ENCODE data around the gene RIPPLY3. TPM values are rescaled to one million over a fixed set of nuclear protein-coding genes. Genes with fewer than 3 reads are reported as not detected.

RIPPLY3 gene
- total RNA-seq, 2 donors from 2014 or later: not detected

DNA sequence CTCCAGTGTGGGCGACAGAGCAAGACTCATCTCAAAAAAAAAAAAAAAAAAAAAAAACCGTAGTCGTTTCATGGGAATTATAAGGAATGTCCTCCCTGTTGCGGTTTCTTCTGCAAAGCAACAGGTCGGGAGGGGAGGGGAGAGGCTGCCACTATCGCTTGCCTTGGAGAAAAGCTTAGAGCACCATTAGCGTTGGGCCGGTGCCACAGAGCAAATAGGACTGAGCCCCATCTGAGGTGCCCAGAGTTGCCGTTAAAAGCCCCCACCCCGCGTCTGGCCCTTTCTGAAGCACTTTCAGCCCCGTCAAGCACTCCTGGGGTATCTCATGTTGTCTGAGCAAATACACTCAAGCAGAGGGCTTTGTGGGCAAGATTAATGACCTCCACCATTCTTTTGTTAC is 2.2 kb downstream of the RIPPLY3 start:
- Histone ChIP-seq H3K27me3 (replicated peaks; ENCODE audit: insufficient read depth) (peaks cover 8% of the 10 kb centered on the region), H3K9me3 (no peaks in the 10 kb centered on the region), H3K27ac (no peak overlapping the region), H3K4me3 (no peak overlapping the region), H3K4me1 (ENCODE audit: control insufficient read depth in 1 of 2, low read depth in 2 of 2) (peaks cover 13 to 15% of the 10 kb centered on the region in 2 donors), H3K36me3 (no peaks in the 10 kb centered on the region)
- ATAC-seq (ENCODE audit: insufficient number of reproducible peaks, low FRiP score, low read depth) (no peak), DNase-seq (ENCODE audit: low spot score) (no peak)
- TF ChIP-seq, protein P1, sequence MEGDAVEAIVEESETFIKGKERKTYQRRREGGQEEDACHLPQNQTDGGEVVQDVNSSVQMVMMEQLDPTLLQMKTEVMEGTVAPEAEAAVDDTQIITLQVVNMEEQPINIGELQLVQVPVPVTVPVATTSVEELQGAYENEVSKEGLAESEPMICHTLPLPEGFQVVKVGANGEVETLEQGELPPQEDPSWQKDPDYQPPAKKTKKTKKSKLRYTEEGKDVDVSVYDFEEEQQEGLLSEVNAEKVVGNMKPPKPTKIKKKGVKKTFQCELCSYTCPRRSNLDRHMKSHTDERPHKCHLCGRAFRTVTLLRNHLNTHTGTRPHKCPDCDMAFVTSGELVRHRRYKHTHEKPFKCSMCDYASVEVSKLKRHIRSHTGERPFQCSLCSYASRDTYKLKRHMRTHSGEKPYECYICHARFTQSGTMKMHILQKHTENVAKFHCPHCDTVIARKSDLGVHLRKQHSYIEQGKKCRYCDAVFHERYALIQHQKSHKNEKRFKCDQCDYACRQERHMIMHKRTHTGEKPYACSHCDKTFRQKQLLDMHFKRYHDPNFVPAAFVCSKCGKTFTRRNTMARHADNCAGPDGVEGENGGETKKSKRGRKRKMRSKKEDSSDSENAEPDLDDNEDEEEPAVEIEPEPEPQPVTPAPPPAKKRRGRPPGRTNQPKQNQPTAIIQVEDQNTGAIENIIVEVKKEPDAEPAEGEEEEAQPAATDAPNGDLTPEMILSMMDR (IDR thresholded peaks at IDR 0.05): no peak

DNA sequence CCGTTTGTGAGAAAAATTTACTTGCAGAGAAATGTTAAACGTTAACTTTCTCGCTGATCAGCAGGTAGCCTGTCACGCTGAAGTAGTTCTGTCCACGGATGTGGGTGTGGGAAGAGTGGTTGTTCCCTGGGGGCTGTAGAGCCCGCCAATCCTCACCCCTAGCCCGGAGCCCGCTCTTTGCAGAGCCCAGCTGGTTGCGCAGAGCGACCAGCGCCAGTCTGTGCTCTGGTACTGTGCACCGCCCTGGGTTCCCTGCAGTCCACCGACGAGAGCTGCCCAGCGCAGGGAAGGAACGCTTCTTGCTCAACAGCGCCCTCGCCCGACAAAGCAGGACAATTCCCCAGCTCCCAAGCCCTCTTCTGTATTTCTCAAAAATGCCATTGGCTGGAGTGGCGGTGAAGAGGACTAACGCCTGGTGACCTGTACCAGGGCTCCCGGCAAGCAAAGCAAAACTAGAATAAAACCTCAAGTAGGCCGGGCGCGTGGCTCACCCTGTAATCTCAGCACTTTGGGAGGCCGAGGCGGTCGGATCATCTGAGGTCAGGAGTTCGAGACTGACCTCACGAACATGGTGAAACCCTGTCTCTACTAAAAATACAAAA is 3.3 kb downstream of the RIPPLY3 start:
- ATAC-seq (ENCODE audit: insufficient number of reproducible peaks, low FRiP score, low read depth): peak; percentile 88
- Histone ChIP-seq H3K27me3 (replicated peaks; ENCODE audit: insufficient read depth) (peaks cover 8% of the 10 kb centered on the region), H3K4me3 (peak overlapping the region; percentile 58), H3K36me3 (no peaks in the 10 kb centered on the region), H3K27ac (no peak overlapping the region), H3K9me3 (no peaks in the 10 kb centered on the region), H3K4me1 (ENCODE audit: control insufficient read depth in 1 of 2, low read depth in 2 of 2) (peaks cover 13 to 15% of the 10 kb centered on the region in 2 donors)
- DNase-seq (ENCODE audit: low spot score): peak; percentile 35
- TF ChIP-seq, protein P1 (IDR thresholded peaks at IDR 0.05): peak; percentile 73

DNA sequence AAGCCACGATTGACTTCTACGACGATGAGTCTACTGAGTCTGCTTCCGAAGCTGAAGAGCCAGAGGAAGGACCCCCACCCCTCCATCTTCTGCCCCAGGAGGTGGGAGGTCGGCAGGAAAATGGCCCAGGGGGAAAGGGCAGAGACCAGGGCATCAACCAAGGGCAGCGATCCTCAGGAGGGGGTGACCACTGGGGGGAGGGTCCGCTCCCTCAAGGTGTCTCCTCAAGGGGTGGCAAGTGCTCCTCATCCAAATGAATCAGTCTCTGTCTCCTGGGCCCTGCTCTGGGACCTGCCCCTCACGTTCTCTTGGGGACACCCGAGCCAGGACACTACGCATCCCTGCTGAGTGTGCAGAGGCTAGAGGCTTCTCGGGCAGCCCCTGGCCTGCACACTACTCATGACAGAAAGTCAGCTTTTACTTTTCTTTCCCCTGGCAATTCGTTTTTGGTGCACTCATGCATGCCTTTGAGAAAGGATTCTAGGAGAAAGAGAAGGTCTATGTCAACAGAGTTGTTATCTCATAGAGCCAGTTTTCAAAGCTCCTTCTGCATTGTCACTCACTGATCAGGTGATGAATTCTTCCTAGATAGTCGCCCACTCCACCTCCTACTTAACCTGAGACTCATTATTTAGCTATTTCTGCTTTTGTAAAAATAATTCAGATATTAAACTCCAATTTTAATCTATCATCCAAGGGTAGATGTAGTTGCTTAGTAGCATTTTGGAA is 11.6 kb downstream of the RIPPLY3 start:
- DNase-seq (ENCODE audit: low spot score): no peak
- ATAC-seq (ENCODE audit: insufficient number of reproducible peaks, low FRiP score, low read depth): no peak
- TF ChIP-seq, protein P1 (IDR thresholded peaks at IDR 0.05): no peak

GRCh38 chr21:37026499-37026898 is 20.0 kb downstream of the RIPPLY3 start:
- H3K9me3 ChIP-seq: no peaks in the 10 kb centered on the region
- H3K36me3 ChIP-seq: no peaks in the 10 kb centered on the region
- no peak overlapping the region for H3K27ac ChIP-seq
- no peaks in the 10 kb centered on the region for H3K4me1 ChIP-seq (ENCODE audit: control insufficient read depth in 1 of 2, low read depth in 2 of 2)
- no peak overlapping the region for H3K4me3 ChIP-seq
- TF ChIP-seq, protein P1 (IDR thresholded peaks at IDR 0.05): no peak
- ATAC-seq (ENCODE audit: insufficient number of reproducible peaks, low FRiP score, low read depth): no peak
- no peak for DNase-seq (ENCODE audit: low spot score)
- no peaks in the 10 kb centered on the region for H3K27me3 ChIP-seq (replicated peaks; ENCODE audit: insufficient read depth)

More for the DNA sequence above, 11.6 kb downstream of the RIPPLY3 start:
- Histone ChIP-seq H3K9me3 (no peaks in the 10 kb centered on the region), H3K4me1 (ENCODE audit: control insufficient read depth in 1 of 2, low read depth in 2 of 2) (no peaks in the 10 kb centered on the region), H3K27me3 (replicated peaks; ENCODE audit: insufficient read depth) (peaks cover 4% of the 10 kb centered on the region), H3K36me3 (no peaks in the 10 kb centered on the region), H3K27ac (no peak overlapping the region), H3K4me3 (no peak overlapping the region)

- DNase-seq (ENCODE audit: low spot score) (no peak), ATAC-seq (ENCODE audit: insufficient number of reproducible peaks, low FRiP score, low read depth) (no peak)
- no peaks in the 10 kb centered on the region for H3K27me3 ChIP-seq (replicated peaks; ENCODE audit: insufficient read depth)
- H3K4me3 ChIP-seq: no peak overlapping the region
- no peaks in the 10 kb centered on the region for H3K4me1 ChIP-seq (ENCODE audit: control insufficient read depth in 1 of 2, low read depth in 2 of 2)
- TF ChIP-seq, protein P1 (IDR thresholded peaks at IDR 0.05): no peak
- H3K36me3 ChIP-seq: no peaks in the 10 kb centered on the region
- no peak overlapping the region for H3K27ac ChIP-seq
- no peaks in the 10 kb centered on the region for H3K9me3 ChIP-seq
These were observed 22.1 kb downstream of the RIPPLY3 start for GRCh38 chr21:37028570-37028969.

Measured in thoracic aorta (tissue), 2 donors.